ENCODE data around the gene POLRMT.
A peak's percentile ranks its signal among the peaks of the same experiment; 100 is the strongest.
"Not testable (repeated sequence)": the region's sequence is repeated elsewhere in the genome, so short reads cannot be mapped to it uniquely, and the experiment has no call there.

Gene POLRMT

GRCh38 chr19:613732-614567 is 19.4 kb downstream of the POLRMT start:
- no peak for DNase-seq (ENCODE audit: extremely low read depth in 1 of 2, low read depth in 1 of 2)

- DNase-seq (ENCODE audit: extremely low read depth in 1 of 2, low read depth in 1 of 2): no peak
Observed at GRCh38 chr19:612941-613340, 20.4 kb downstream of the POLRMT start.

- DNase-seq (ENCODE audit: extremely low read depth in 1 of 2, low read depth in 1 of 2): peak in 1 of 2 donors; percentile 85
Observed at GRCh38 chr19:611481-611868, 21.9 kb downstream of the POLRMT start.

- peak in 1 of 2 donors; percentile 53 for DNase-seq (ENCODE audit: extremely low read depth in 1 of 2, low read depth in 1 of 2)
Observed at GRCh38 chr19:610801-611480, 22.4 kb downstream of the POLRMT start.

GRCh38 chr19:610071-610800 is 23.1 kb downstream of the POLRMT start:
- DNase-seq (ENCODE audit: extremely low read depth in 1 of 2, low read depth in 1 of 2): no peak

- DNase-seq (ENCODE audit: extremely low read depth in 1 of 2, low read depth in 1 of 2): no peak
Observed at GRCh38 chr19:609004-609346, 24.4 kb downstream of the POLRMT start.

- no peak for DNase-seq (ENCODE audit: extremely low read depth in 1 of 2, low read depth in 1 of 2)
Observed at GRCh38 chr19:608155-609003, 25.0 kb downstream of the POLRMT start.

GRCh38 chr19:607301-608154 is 25.8 kb downstream of the POLRMT start:
- no peak for DNase-seq (ENCODE audit: extremely low read depth in 1 of 2, low read depth in 1 of 2)

GRCh38 chr19:605061-605971 is 28.0 kb downstream of the POLRMT start:
- peak in 1 of 2 donors; percentile 40 for DNase-seq (ENCODE audit: extremely low read depth in 1 of 2, low read depth in 1 of 2)

- peak in 1 of 2 donors; percentile 54 for DNase-seq (ENCODE audit: extremely low read depth in 1 of 2, low read depth in 1 of 2)
Observed at GRCh38 chr19:604355-604754, 29.0 kb downstream of the POLRMT start.

- not testable (repeated sequence) for DNase-seq (ENCODE audit: extremely low read depth in 1 of 2, low read depth in 1 of 2)
Observed at GRCh38 chr19:603779-604178, 29.6 kb downstream of the POLRMT start.

- not testable (repeated sequence) for DNase-seq (ENCODE audit: extremely low read depth in 1 of 2, low read depth in 1 of 2)
Observed at GRCh38 chr19:603302-603639, 30.1 kb downstream of the POLRMT start.

- no peak for DNase-seq (ENCODE audit: extremely low read depth in 1 of 2, low read depth in 1 of 2)
Observed at GRCh38 chr19:602391-603301, 30.7 kb downstream of the POLRMT start.

GRCh38 chr19:601790-602189 is 31.5 kb downstream of the POLRMT start:
- no peak for DNase-seq (ENCODE audit: extremely low read depth in 1 of 2, low read depth in 1 of 2)

GRCh38 chr19:601310-601709 is 32.0 kb downstream of the POLRMT start:
- no peak for DNase-seq (ENCODE audit: extremely low read depth in 1 of 2, low read depth in 1 of 2)

GRCh38 chr19:597406-598315 is 35.7 kb downstream of the POLRMT start:
- no peak for DNase-seq (ENCODE audit: extremely low read depth in 1 of 2, low read depth in 1 of 2)

GRCh38 chr19:596263-596655 is 37.1 kb downstream of the POLRMT start:
- DNase-seq (ENCODE audit: extremely low read depth in 1 of 2, low read depth in 1 of 2): no peak
